Lung (tissue), 12 donors: ENCODE data around the gene UHRF2. TPM values are rescaled to one million over a fixed set of nuclear protein-coding genes. Genes with fewer than 3 reads are reported as not detected.

Source experiments
- ATAC-seq: fragments of 200-7000 bp; cut with Tn5 transposase; one replicate; pipeline ENCODE4 v1.9.1; 2020; ENCODE audit warnings: moderate number of reproducible peaks; ENCODE audit not compliant: insufficient read depth, low FRiP score
- DNase-seq, 3 donors: peaks; one replicate each; pipeline ENCODE4 v3.0.0-alpha.2; 2013 to 2017
- H3K27ac ChIP-seq, 2 donors: one replicate each; pipeline ENCODE4 v1.5.1; 2013; ENCODE audit warnings: mild to moderate bottlenecking in 2 of 2, moderate library complexity in 2 of 2, control low read depth in 1 of 2, inconsistent platforms in 1 of 2, low read depth in 1 of 2, low read length in 1 of 2
- H3K27me3 ChIP-seq, 3 donors: one replicate each; pipeline ENCODE4 v1.5.1; 2013; ENCODE audit warnings: low read length in 2 of 3; ENCODE audit not compliant: control insufficient read depth in 3 of 3, insufficient read depth in 3 of 3
- H3K36me3 ChIP-seq, 4 donors: one replicate each; pipeline ENCODE4 v1.5.1; 2013; ENCODE audit warnings: low read length in 4 of 4, mild to moderate bottlenecking in 1 of 4, moderate library complexity in 1 of 4; ENCODE audit not compliant: control insufficient read depth in 4 of 4, insufficient read depth in 4 of 4
- H3K4me1 ChIP-seq, 5 donors: one replicate each; pipeline ENCODE4 v1.5.1; 2013; ENCODE audit warnings: low read length in 5 of 5, mild to moderate bottlenecking in 2 of 5, moderate library complexity in 1 of 5; ENCODE audit not compliant: control insufficient read depth in 5 of 5, insufficient read depth in 5 of 5
- H3K4me3 ChIP-seq: one replicate; pipeline ENCODE4 v1.5.1; 2013; ENCODE audit warnings: mild to moderate bottlenecking, control low read depth, moderate library complexity
- H3K9ac ChIP-seq, 2 donors: one replicate each; pipeline ENCODE4 v1.5.1; 2013; ENCODE audit warnings: low read length in 2 of 2, control low read depth in 1 of 2; ENCODE audit not compliant: insufficient read depth in 1 of 2
- H3K9me3 ChIP-seq, 4 donors: one replicate each; pipeline ENCODE4 v1.5.1; 2013; ENCODE audit warnings: low read length in 3 of 4, mild to moderate bottlenecking in 1 of 4, moderate library complexity in 1 of 4; ENCODE audit not compliant: control insufficient read depth in 4 of 4, insufficient read depth in 3 of 4
- CTCF ChIP-seq: IDR thresholded peaks from 2 replicates; pipeline ENCODE4 v1.5.1; 2012; ENCODE audit warnings: mild to moderate bottlenecking; ENCODE audit errors: control extremely low read depth, extremely low read depth
- WGBS, 2 donors: extraction: QIAGEN DNeasy Blood & Tissue Kit; methylation state at CpG; one replicate each; pipeline ENCODE4 v1.1.7; 2013; 5-methylcytosine and 5-hydroxymethylcytosine counted together
- polyA plus RNA-seq, 2 donors: library from polyadenylated mRNA; stranded (reverse); fragments of 200-250 nt; gene quantifications; one replicate each; pipeline ENCODE4 v1.2.1, GENCODE V29; 2013
- total RNA-seq, 2 donors: library from RNA; depleted of rRNA in 1 of 2; stranded (reverse); fragments of >200 nt in 1 of 2; gene quantifications; one replicate each; pipeline ENCODE4 v1.2.1, GENCODE V29; 2014 to 2021
- donor health status: control.
- donor health status: control.
- donor health status: Bipolar disorder and iron deficiency.
- donor health status: healthy.
- donor health status: DM: yes; HTN: yes; CAD: no.

Gene UHRF2
- total and polyA plus RNA-seq, 4 donors: 13.4 to 108 (median 22.1) TPM

DNA sequence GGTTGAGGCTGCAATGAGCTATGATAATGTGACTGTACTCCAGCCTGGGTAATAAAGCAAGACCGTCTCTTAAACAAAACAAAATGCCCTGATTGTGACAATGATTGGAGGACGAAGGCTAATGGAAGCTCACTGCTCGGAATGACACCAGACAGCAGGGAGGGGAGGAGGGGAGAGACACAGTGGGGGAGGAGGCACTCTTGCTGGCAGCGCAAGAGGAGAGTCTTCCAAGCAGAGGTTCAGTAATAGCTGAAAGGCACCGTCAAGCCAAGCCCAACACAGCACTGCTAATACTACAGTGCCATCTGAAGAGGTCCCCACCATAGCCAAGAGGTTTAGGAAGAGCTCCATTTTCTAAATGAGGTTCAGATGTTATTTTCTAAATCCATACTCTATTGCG, 130.2 kb downstream of the UHRF2 start:
- no peak for DNase-seq
- Histone ChIP-seq H3K4me1 (no peaks in the 10 kb centered on the region), H3K27ac (no peak overlapping the region), H3K4me3 (no peak overlapping the region), H3K36me3 (no peaks in the 10 kb centered on the region), H3K9me3 (no peaks in the 10 kb centered on the region), H3K9ac (no peak overlapping the region), H3K27me3 (no peaks in the 10 kb centered on the region)
- no peak for ATAC-seq
- TF ChIP-seq CTCF: no peak
- WGBS, 2 donors: 68 to 69% methylated on average over 6 of the region's 6 CpGs

DNA sequence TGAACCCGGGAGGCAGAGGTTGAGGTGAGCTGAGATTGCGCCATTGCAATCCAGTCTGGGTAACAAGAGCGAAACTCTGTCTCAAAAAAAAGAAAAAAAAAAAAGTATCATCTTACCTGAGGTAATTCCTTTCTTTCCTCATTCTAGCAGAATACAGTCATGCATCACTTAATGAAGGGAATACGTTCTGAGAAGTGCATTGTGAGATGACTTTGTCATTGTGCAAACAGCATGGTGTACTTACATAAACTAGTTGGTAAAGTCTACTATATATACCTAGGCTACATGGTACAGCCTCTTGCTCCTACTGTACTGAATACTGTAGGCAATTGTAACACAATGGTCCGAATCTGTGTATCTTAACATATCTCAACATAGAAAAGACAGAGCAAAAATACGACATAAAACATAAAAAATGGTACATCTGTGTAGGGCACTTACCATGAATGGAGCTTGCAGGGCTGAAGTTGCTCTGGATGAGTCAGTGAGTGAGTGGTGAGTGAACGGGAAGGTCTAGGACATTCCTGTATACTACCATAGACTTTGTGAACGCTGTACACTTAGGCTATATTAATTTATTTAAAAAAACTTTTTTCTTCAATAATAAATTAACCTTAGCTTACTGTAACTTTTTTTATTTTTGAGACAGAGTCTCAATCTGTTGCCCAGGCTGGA, 132.2 kb downstream of the UHRF2 start:
- ATAC-seq (no peak), DNase-seq (no peak)
- Histone ChIP-seq H3K36me3 (no peaks in the 10 kb centered on the region), H3K27ac (no peak overlapping the region), H3K27me3 (no peaks in the 10 kb centered on the region), H3K9ac (no peak overlapping the region), H3K4me1 (no peaks in the 10 kb centered on the region), H3K9me3 (peaks cover 0 to 2% (median 0%) of the 10 kb centered on the region in 4 donors), H3K4me3 (no peak overlapping the region)
- no peak for TF ChIP-seq CTCF
- WGBS, 2 donors: 86 to 95% methylated on average over 8 of the region's 8 CpGs

DNA sequence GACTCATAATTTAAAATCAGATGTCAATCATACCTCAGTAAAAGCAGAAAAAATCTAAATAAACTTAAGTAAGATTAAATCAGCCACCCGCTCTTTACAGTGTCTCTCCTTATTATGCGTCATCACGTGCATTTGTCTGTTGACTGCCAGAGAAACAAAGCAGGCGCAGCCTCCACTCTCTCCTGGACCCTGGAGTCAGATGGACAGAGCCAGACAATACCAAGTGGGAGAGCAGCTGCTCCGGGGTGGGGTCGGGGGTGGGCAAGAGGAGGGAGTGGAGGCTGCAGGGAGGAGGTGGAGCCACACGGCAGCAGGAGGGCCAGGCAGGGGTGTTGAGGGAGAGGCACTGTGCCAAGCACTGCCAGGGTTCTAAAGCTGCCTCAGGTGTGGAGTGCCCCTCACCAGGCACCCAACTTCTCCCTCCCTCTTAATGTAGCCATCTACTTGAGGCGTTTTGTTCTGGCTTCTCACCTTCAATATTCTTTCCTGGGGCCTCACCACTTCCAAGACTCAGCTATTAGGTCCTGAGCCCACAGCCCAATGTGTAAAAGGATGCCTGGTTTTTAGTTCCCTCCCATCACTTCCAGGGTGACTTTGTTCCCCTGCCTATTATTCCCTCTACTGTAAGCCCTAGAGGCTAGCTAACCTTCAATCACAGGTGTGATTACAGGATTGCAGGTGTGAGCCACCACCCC, 136.3 kb downstream of the UHRF2 start:
- no peak for DNase-seq
- Histone ChIP-seq H3K4me1 (peaks cover 0 to 11% (median 3%) of the 10 kb centered on the region in 5 donors), H3K9ac (no peak overlapping the region), H3K27ac (no peak overlapping the region), H3K36me3 (no peaks in the 10 kb centered on the region), H3K9me3 (peaks cover 0 to 2% (median 0%) of the 10 kb centered on the region in 4 donors), H3K27me3 (no peaks in the 10 kb centered on the region), H3K4me3 (no peak overlapping the region)
- ATAC-seq: no peak
- 75 to 86% methylated on average over 8 of the region's 8 CpGs for WGBS, 2 donors
- TF ChIP-seq CTCF: no peak
